Neural cell (in vitro differentiated cells): ENCODE measurements around the gene HELZ. TPM values are rescaled to one million over a fixed set of nuclear protein-coding genes. Genes with fewer than 3 reads are reported as not detected.

Source experiments
- H2AFZ ChIP-seq: fragments of 200-600, 300-800 bp; sonication (generic), shearing (Covaris generic); 2 replicates; pipeline ENCODE4 v1.6.0; 2014; ENCODE audit warnings: low read depth, mild to moderate bottlenecking, antibody characterized with exemption, low read length, moderate library complexity
- H3F3A ChIP-seq: fragments of 200-600 bp; shearing (Covaris generic); 2 replicates; pipeline ENCODE4 v1.6.1; 2016; ENCODE audit warnings: mild to moderate bottlenecking, moderate library complexity, mixed read lengths, antibody characterized with exemption, low read length; ENCODE audit not compliant: insufficient read depth, poor library complexity, severe bottlenecking
- H3K27ac ChIP-seq: fragments of 200-600, 300-800 bp; sonication (generic), shearing (Covaris generic); 2 replicates; pipeline ENCODE4 v1.5.1; 2014; ENCODE audit warnings: mild to moderate bottlenecking, low read length, moderate library complexity
- H3K27me3 ChIP-seq: fragments of 300-800, 200-600 bp; sonication (generic), shearing (Covaris generic); 2 replicates; pipeline ENCODE4 v1.6.0; 2014; ENCODE audit warnings: mild to moderate bottlenecking, low read depth, low read length, moderate library complexity; ENCODE audit not compliant: insufficient read depth
- H3K36me3 ChIP-seq: fragments of 300-800, 200-600 bp; sonication (generic), shearing (Covaris generic); 2 replicates; pipeline ENCODE4 v1.5.1; 2014; ENCODE audit warnings: mild to moderate bottlenecking, antibody characterized with exemption, low read length, moderate library complexity; ENCODE audit not compliant: insufficient read depth
- H3K4me2 ChIP-seq: fragments of 300-800, 200-600 bp; sonication (generic), shearing (Covaris generic); 2 replicates; pipeline ENCODE4 v1.6.0; 2014; ENCODE audit warnings: mild to moderate bottlenecking, low read length
- H3K4me3 ChIP-seq: fragments of 300-800, 200-600 bp; sonication (generic), shearing (Covaris generic); 2 replicates; pipeline ENCODE4 v1.5.1; 2014; ENCODE audit warnings: mild to moderate bottlenecking, low read length, moderate library complexity
- H3K79me2 ChIP-seq: fragments of 200-600 bp; shearing (Covaris generic); replicated peaks from 2 replicates; pipeline ENCODE4 v1.6.0; 2014; ENCODE audit warnings: mild to moderate bottlenecking, low read length, moderate library complexity; ENCODE audit not compliant: insufficient read depth
- H3K9ac ChIP-seq: fragments of 300-800, 200-600 bp; sonication (generic), shearing (Covaris generic); 2 replicates; pipeline ENCODE4 v1.6.1; 2016; ENCODE audit warnings: mild to moderate bottlenecking, low read length, mixed read lengths
- H3K9me2 ChIP-seq: fragments of 200-600 bp; shearing (Covaris generic); 2 replicates; pipeline ENCODE4 v1.6.1; 2016; ENCODE audit warnings: mild to moderate bottlenecking, low read length, mixed read lengths; ENCODE audit not compliant: insufficient read depth
- H3K9me3 ChIP-seq: fragments of 200-600, 300-800 bp; sonication (generic), shearing (Covaris generic); 2 replicates; pipeline ENCODE4 v1.6.1; 2016; ENCODE audit warnings: mild to moderate bottlenecking, mixed run types, low read length, moderate library complexity, mixed read lengths
- H4K20me1 ChIP-seq: fragments of 200-600 bp; shearing (Covaris generic); 2 replicates; pipeline ENCODE4 v1.6.1; 2016; ENCODE audit warnings: mild to moderate bottlenecking, mixed run types; ENCODE audit not compliant: insufficient read depth
- EP300 ChIP-seq: fragments of 450-650 bp; conservative IDR thresholded peaks from 2 replicates; pipeline ENCODE4 v1.6.1; 2014; ENCODE audit warnings: antibody characterized with exemption, mild to moderate bottlenecking, moderate library complexity; ENCODE audit not compliant: poor library complexity, severe bottlenecking
- EZH2 ChIP-seq: fragments of 200-600, 300-800 bp; shearing (Covaris generic), sonication (generic); IDR thresholded peaks from 2 replicates; pipeline ENCODE4 v1.6.1; 2014; ENCODE audit warnings: antibody characterized with exemption, low read length, borderline replicate concordance, mild to moderate bottlenecking; ENCODE audit not compliant: insufficient read depth, poor library complexity, severe bottlenecking
- MXI1 ChIP-seq: fragments of 450-650 bp; conservative IDR thresholded peaks from 2 replicates; pipeline ENCODE4 v1.6.1; 2014; ENCODE audit warnings: antibody characterized with exemption, mild to moderate bottlenecking; ENCODE audit not compliant: poor library complexity, severe bottlenecking
- POLR2AphosphoS5 ChIP-seq: IDR thresholded peaks from 2 replicates; pipeline ENCODE4 v1.6.1; 2012
- RAD21 ChIP-seq: fragments of 450-650 bp; conservative IDR thresholded peaks from 2 replicates; pipeline ENCODE4 v1.6.1; 2014; ENCODE audit warnings: antibody characterized with exemption, mild to moderate bottlenecking, moderate library complexity
- SMC3 ChIP-seq: fragments of 450-650 bp; conservative IDR thresholded peaks from 2 replicates; pipeline ENCODE4 v1.6.1; 2014; ENCODE audit warnings: antibody characterized with exemption, mild to moderate bottlenecking, moderate library complexity; ENCODE audit not compliant: poor library complexity
- TAF1 ChIP-seq: IDR thresholded peaks from 2 replicates; pipeline ENCODE4 v1.6.1; 2012; ENCODE audit warnings: low read depth
- polyA plus RNA-seq: library from polyadenylated mRNA; depleted of rRNA; stranded (reverse); fragments of >200 nt; gene quantifications from 2 replicates; pipeline ENCODE4 v1.2.3, GENCODE V29; 2014
- TF ChIP-seq, protein P1 (sequence below): fragments of 450-650 bp; IDR thresholded peaks from 2 replicates; pipeline ENCODE4 v1.5.1; 2014; ENCODE audit warnings: antibody characterized with exemption, mild to moderate bottlenecking, moderate library complexity; ENCODE audit not compliant: poor library complexity, severe bottlenecking
- TF ChIP-seq, protein P2 (sequence below): IDR thresholded peaks from 2 replicates; pipeline ENCODE4 v1.6.1; 2012; ENCODE audit warnings: borderline replicate concordance

HELZ gene
- polyA plus RNA-seq, 1 donor from 2014 or later = 11.7 TPM

DNA sequence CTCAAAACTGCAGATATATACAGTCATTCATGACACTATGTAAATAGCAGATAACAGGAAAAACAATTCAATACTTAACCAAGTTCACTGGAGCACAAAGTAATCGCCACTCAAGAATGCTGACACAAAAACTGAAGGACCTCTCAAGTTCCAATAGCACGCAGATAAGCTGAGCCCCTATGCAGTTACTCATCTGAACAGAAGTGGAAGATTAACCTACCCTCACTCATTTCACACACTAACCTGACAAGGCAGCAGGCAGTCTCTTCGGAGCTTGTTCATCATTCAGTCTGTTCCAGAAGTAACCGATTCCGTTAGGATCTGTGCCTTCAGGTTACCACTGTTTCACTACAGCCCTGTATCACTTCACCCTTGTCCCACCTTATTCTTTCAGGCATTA is 6.0 kb downstream of the HELZ start:
- no peaks in the 10 kb centered on the region for H3K9me3 ChIP-seq
- peaks cover 32% of the 10 kb centered on the region for H3K79me2 ChIP-seq
- H3K36me3 ChIP-seq = no peaks in the 10 kb centered on the region
- H3K4me3 ChIP-seq = no peak overlapping the region
- H3K4me2 ChIP-seq = no peak overlapping the region
- no peaks in the 10 kb centered on the region for H3F3A ChIP-seq
- H2AFZ ChIP-seq = no peak overlapping the region
- no peaks in the 10 kb centered on the region for H3K9me2 ChIP-seq
- H4K20me1 ChIP-seq = no peaks in the 10 kb centered on the region
- no peaks in the 10 kb centered on the region for H3K27me3 ChIP-seq
- no peak overlapping the region for H3K9ac ChIP-seq
- TF ChIP-seq, protein P1, sequence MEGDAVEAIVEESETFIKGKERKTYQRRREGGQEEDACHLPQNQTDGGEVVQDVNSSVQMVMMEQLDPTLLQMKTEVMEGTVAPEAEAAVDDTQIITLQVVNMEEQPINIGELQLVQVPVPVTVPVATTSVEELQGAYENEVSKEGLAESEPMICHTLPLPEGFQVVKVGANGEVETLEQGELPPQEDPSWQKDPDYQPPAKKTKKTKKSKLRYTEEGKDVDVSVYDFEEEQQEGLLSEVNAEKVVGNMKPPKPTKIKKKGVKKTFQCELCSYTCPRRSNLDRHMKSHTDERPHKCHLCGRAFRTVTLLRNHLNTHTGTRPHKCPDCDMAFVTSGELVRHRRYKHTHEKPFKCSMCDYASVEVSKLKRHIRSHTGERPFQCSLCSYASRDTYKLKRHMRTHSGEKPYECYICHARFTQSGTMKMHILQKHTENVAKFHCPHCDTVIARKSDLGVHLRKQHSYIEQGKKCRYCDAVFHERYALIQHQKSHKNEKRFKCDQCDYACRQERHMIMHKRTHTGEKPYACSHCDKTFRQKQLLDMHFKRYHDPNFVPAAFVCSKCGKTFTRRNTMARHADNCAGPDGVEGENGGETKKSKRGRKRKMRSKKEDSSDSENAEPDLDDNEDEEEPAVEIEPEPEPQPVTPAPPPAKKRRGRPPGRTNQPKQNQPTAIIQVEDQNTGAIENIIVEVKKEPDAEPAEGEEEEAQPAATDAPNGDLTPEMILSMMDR = no peak
- TF ChIP-seq, protein P2, sequence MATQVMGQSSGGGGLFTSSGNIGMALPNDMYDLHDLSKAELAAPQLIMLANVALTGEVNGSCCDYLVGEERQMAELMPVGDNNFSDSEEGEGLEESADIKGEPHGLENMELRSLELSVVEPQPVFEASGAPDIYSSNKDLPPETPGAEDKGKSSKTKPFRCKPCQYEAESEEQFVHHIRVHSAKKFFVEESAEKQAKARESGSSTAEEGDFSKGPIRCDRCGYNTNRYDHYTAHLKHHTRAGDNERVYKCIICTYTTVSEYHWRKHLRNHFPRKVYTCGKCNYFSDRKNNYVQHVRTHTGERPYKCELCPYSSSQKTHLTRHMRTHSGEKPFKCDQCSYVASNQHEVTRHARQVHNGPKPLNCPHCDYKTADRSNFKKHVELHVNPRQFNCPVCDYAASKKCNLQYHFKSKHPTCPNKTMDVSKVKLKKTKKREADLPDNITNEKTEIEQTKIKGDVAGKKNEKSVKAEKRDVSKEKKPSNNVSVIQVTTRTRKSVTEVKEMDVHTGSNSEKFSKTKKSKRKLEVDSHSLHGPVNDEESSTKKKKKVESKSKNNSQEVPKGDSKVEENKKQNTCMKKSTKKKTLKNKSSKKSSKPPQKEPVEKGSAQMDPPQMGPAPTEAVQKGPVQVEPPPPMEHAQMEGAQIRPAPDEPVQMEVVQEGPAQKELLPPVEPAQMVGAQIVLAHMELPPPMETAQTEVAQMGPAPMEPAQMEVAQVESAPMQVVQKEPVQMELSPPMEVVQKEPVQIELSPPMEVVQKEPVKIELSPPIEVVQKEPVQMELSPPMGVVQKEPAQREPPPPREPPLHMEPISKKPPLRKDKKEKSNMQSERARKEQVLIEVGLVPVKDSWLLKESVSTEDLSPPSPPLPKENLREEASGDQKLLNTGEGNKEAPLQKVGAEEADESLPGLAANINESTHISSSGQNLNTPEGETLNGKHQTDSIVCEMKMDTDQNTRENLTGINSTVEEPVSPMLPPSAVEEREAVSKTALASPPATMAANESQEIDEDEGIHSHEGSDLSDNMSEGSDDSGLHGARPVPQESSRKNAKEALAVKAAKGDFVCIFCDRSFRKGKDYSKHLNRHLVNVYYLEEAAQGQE = no peak
- TF ChIP-seq EZH2 (no peak), SMC3 (no peak), MXI1 (no peak), POLR2AphosphoS5 (no peak)
- H3K27ac ChIP-seq = no peak overlapping the region

DNA sequence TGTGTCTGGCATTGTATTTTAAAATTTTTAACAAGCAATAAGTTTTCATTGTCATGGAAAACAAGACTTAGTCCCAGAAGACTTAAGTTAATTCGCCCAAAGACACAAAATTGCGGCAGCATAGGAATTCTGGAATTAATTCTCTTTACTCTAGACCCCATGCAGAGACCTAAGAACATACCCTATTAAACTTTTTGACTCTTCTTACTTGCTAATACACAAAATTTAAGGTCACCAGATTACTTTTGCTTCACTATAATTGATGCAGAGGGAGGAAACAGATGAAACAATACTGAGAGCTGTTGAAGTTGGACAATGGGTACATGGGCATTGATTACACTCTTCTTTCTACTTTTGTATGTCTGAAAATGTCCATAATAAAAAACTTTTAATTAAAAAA is 12.6 kb downstream of the HELZ start:
- Histone ChIP-seq H3K9me3 (no peaks in the 10 kb centered on the region), H3K27ac (no peak overlapping the region), H3K27me3 (no peaks in the 10 kb centered on the region), H2AFZ (no peak overlapping the region), H3K36me3 (no peaks in the 10 kb centered on the region), H3K4me2 (no peak overlapping the region), H3K4me3 (no peak overlapping the region), H3K9ac (no peak overlapping the region), H3F3A (no peaks in the 10 kb centered on the region), H4K20me1 (no peaks in the 10 kb centered on the region), H3K9me2 (no peaks in the 10 kb centered on the region), H3K79me2 (peaks cover 4% of the 10 kb centered on the region)
- TF ChIP-seq, protein P1 = no peak
- TF ChIP-seq SMC3 = no peak
- TF ChIP-seq RAD21 = no peak
- TF ChIP-seq MXI1 = no peak
- TF ChIP-seq, protein P2 = no peak
- TF ChIP-seq EP300 = no peak
- TF ChIP-seq TAF1 = no peak
- TF ChIP-seq EZH2 = no peak
- TF ChIP-seq POLR2AphosphoS5 = no peak
